KOPT-K1 (cell line): Measurements from ENCODE around the gene PCDHGA6.
"Not testable (repeated sequence)": the region's sequence is repeated elsewhere in the genome, so short reads cannot be mapped to it uniquely, and the experiment has no call there.

Experiments used
- H3K27ac ChIP-seq: fragments of 200-600 bp; sonication (generic); 2 replicates; pipeline ENCODE4 v1.5.1; 2016; ENCODE audit warnings: antibody characterized with exemption, mild to moderate bottlenecking, low read depth, low read length; ENCODE audit not compliant: poor library complexity, severe bottlenecking
- H3K36me3 ChIP-seq: fragments of 200-600 bp; sonication (generic); 2 replicates; pipeline ENCODE4 v1.5.1; 2017; ENCODE audit warnings: antibody characterized with exemption, mild to moderate bottlenecking, low read length, moderate library complexity; ENCODE audit not compliant: insufficient read depth
- H3K9me3 ChIP-seq: fragments of 200-600 bp; sonication (generic); 2 replicates; pipeline ENCODE4 v1.5.1; 2017; ENCODE audit warnings: antibody characterized with exemption, low read length, mild to moderate bottlenecking; ENCODE audit not compliant: insufficient read depth, poor library complexity, severe bottlenecking

The PCDHGA6 gene

GRCh38 chr5:141375444-141376155, 1.9 kb downstream of the PCDHGA6 start:
- H3K36me3 ChIP-seq, H3K27ac ChIP-seq: not testable (repeated sequence)
- H3K9me3 ChIP-seq: peaks cover 30% of the 10 kb centered on the region

DNA sequence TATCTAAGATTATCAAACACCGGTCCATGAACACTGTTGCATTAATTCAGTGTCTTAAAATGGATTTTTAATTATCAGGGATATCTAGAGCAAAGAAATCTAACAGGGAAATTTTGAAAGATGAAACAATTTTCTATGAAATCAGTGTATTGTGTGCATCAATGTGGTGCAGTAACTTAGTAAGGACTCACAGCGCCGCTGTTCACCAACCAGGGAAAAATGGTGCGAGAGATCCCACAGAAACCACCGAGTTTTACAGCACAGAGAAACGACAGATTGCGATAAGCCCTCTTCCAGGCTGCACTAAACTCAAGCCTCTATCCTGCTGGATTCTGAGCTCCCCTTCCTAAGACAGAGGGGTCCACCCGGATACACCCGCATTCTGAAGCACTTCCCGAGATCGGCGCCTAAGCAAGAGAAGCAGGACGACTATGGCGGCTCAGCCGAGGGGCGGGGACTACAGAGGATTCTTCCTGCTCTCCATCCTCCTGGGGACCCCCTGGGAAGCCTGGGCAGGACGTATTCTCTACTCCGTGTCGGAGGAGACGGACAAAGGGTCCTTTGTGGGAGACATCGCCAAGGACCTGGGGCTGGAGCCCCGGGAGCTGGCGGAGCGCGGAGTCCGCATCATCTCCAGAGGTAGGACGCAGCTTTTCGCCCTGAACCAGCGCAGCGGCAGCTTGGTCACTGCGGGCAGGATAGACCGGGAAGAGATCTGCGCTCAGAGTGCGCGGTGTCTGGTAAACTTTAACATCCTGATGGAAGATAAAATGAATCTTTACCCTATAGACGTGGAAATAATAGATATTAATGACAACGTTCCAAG, 9.0 kb downstream of the PCDHGA6 start, which contains the start of gene PCDHGA7:
PCDHGA7 (plus strand) TSS at position 274 of the 826 bp plus-strand sequence; CDS start at position 432, 158 bp downstream.
- Histone ChIP-seq H3K9me3 (peaks cover 29% of the 10 kb centered on the region), H3K27ac (no peak within 1 kb of the TSS), H3K36me3 (no peaks in the 10 kb centered on the region)

DNA sequence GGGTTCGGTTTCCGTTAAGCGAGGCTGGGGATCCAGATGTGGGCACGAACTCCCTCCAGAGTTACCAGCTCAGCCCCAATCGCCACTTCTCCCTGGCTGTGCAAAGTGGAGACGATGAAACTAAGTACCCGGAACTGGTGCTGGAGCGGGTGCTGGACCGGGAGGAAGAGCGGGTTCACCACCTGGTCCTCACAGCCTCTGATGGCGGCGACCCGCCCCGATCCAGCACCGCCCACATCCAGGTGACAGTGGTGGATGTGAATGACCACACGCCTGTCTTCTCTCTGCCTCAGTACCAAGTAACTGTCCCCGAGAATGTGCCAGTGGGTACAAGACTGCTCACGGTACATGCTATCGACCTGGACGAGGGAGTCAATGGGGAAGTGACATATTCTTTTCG, 9.7 kb downstream of the PCDHGA6 start:
- no peaks in the 10 kb centered on the region for H3K36me3 ChIP-seq
- peaks cover 29% of the 10 kb centered on the region for H3K9me3 ChIP-seq
- H3K27ac ChIP-seq: no peak overlapping the region

DNA sequence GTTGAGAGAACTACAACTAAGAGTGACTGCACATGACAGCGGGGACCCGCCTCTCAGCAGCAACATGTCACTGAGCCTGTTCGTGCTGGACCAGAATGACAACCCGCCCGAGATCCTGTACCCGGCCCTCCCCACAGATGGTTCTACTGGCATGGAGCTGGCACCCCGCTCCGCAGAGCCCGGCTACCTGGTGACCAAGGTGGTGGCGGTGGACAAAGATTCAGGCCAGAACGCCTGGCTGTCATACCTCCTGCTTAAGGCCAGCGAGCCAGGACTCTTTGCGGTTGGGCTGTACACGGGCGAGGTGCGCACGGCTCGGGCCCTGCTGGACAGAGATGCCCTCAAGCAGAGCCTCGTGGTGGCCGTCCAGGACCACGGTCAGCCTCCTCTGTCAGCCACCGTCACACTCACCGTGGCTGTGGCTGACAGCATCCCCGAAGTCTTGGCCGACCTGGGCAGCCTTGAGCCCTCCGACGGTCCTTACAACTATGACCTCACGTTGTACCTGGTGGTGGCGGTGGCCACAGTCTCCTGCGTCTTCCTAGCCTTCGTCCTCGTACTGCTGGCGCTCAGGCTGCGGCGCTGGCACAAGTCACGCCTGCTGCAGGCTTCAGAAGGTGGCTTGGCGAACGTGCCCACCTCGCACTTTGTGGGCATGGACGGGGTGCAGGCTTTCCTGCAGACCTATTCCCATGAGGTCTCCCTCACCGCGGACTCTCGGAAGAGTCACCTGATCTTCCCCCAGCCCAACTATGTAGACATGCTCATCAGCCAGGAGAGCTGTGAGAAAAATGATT, 11.0 kb downstream of the PCDHGA6 start:
- Histone ChIP-seq H3K36me3 (no peaks in the 10 kb centered on the region), H3K27ac (no peak overlapping the region), H3K9me3 (peaks cover 29% of the 10 kb centered on the region)

DNA sequence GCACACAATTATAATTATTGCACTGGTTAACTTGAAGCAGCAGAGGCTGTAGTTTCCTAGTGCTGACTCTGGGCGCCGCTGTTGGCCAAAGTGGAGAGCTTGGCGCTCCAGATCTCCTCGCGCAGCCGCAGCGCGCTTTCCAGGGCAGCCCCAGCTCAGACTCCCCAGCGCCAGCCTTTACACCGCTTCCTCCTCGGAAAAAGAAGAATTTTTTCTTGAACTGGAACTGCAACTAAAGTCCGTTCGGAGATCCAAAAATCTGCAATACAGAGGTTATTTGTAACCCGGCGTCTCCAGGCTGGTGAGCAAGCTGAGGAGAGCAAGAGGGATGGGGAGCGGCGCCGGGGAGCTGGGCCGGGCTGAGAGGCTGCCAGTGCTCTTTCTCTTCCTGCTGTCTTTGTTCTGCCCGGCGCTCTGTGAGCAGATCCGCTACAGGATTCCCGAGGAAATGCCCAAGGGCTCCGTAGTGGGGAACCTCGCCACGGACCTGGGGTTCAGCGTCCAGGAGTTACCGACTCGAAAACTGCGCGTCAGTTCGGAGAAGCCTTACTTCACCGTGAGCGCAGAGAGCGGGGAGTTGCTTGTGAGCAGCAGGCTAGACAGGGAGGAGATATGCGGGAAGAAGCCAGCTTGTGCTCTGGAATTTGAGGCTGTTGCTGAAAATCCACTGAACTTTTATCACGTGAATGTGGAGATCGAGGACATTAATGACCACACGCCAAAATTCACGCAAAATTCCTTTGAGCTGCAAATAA, 14.0 kb downstream of the PCDHGA6 start, which contains the start of gene PCDHGB4:
PCDHGB4 (plus strand) TSS at position 142 of the 755 bp plus-strand sequence; CDS start at position 329, 187 bp downstream.
- H3K36me3 ChIP-seq, H3K27ac ChIP-seq: not testable (repeated sequence)
- peaks cover 23% of the 10 kb centered on the region for H3K9me3 ChIP-seq

DNA sequence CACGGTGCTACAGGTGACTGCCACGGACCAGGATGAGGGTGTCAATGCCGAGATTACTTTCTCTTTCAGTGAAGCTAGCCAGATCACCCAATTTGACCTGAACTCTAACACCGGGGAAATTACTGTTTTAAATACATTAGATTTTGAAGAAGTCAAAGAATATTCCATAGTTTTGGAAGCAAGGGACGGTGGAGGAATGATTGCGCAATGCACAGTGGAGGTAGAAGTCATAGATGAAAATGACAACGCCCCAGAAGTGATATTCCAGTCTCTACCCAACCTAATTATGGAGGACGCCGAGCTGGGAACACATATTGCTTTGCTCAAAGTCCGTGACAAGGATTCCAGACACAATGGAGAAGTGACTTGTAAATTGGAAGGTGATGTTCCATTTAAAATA, 15.0 kb downstream of the PCDHGA6 start:
- Histone ChIP-seq H3K27ac (no peak overlapping the region), H3K36me3 (no peaks in the 10 kb centered on the region), H3K9me3 (peaks cover 16% of the 10 kb centered on the region)

GRCh38 chr5:141389153-141390042, 15.7 kb downstream of the PCDHGA6 start:
- Histone ChIP-seq H3K9me3 (peaks cover 9% of the 10 kb centered on the region), H3K36me3 (no peaks in the 10 kb centered on the region)

GRCh38 chr5:141392429-141393198, 18.9 kb downstream of the PCDHGA6 start, which contains the start of gene PCDHGA8:
Gene PCDHGA8, plus strand, starts transcription at chr5:141392633. Its CDS starts 181 bp downstream, at chr5:141392814.
- H3K9me3 ChIP-seq: no peaks in the 10 kb centered on the region
- no peaks in the 10 kb centered on the region for H3K36me3 ChIP-seq
- no peak within 1 kb of the TSS for H3K27ac ChIP-seq

More at GRCh38 chr5:141389153-141390042, 15.7 kb downstream of the PCDHGA6 start:
- H3K27ac ChIP-seq: no peak overlapping the region

- no peaks in the 10 kb centered on the region for H3K9me3 ChIP-seq
Observed at GRCh38 chr5:141393267-141393666, 19.6 kb downstream of the PCDHGA6 start.

GRCh38 chr5:141394401-141395187, 20.9 kb downstream of the PCDHGA6 start:
- H3K36me3 ChIP-seq, H3K27ac ChIP-seq, H3K9me3 ChIP-seq: not testable (repeated sequence)

More at GRCh38 chr5:141393267-141393666, 19.6 kb downstream of the PCDHGA6 start:
- H3K27ac ChIP-seq: no peak overlapping the region
- H3K36me3 ChIP-seq: no peaks in the 10 kb centered on the region

DNA sequence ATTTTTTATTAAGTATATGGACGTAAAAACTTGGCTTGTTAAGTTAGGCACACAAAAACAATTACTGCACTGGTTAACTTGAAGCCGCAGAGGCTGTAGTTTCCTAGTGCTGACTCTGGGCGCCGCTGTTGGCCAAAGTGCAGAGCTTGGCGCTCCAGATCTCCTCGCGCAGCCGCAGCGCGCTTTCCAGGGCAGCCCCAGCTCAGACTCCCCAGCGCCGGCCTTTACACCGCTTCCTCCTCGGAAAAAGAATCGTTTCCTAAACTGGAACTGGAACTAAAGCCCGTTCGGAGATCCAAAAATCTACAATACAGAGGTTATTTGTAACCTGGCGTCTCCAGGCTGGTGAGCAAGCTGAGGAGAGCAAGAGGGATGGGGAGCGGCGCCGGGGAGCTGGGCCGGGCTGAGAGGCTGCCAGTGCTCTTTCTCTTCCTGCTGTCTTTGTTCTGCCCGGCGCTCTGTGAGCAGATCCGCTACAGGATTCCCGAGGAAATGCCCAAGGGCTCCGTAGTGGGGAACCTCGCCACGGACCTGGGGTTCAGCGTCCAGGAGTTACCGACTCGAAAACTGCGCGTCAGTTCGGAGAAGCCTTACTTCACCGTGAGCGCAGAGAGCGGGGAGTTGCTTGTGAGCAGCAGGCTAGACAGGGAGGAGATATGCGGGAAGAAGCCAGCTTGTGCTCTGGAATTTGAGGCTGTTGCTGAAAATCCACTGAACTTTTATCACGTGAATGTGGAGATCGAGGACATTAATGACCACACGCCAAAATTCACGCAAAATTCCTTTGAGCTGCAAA, 24.3 kb downstream of the PCDHGA6 start, which contains the start of gene PCDHGB5:
PCDHGB5 (plus strand) TSS at position 192 of the 796 bp plus-strand sequence; CDS start at position 373, 181 bp downstream.
- H3K9me3 ChIP-seq, H3K36me3 ChIP-seq, H3K27ac ChIP-seq: not testable (repeated sequence)
